GM19351 (cell line): ENCODE measurements around the gene RTN4R.

ENCODE experiments used
- ATAC-seq: cut with Tn5 transposase; IDR thresholded peaks from one replicate; pipeline ENCODE4 v1.9.1; 2021; ENCODE audit warnings: mild to moderate bottlenecking, moderate library complexity; ENCODE audit not compliant: unreplicated experiment

The RTN4R gene

GRCh38 chr22:20204806-20205205 lies 63.3 kb downstream of the RTN4R start:
- no peak for ATAC-seq

- ATAC-seq = no peak
Observed at GRCh38 chr22:20204311-20204710, 63.8 kb downstream of the RTN4R start.

- no peak for ATAC-seq
Observed at GRCh38 chr22:20203552-20204201, 64.4 kb downstream of the RTN4R start.

GRCh38 chr22:20203142-20203551 lies 65.0 kb downstream of the RTN4R start:
- ATAC-seq = no peak

GRCh38 chr22:20201837-20202392 lies 66.2 kb downstream of the RTN4R start:
- ATAC-seq = no peak

GRCh38 chr22:20199906-20200305 lies 68.2 kb downstream of the RTN4R start:
- no peak for ATAC-seq

- ATAC-seq = no peak
Observed at GRCh38 chr22:20199413-20199842, 68.7 kb downstream of the RTN4R start.

GRCh38 chr22:20198557-20199319 lies 69.4 kb downstream of the RTN4R start:
- no peak for ATAC-seq

GRCh38 chr22:20197407-20198030 lies 70.6 kb downstream of the RTN4R start:
- ATAC-seq = no peak

- ATAC-seq = no peak
Observed at GRCh38 chr22:20196094-20196842, 71.8 kb downstream of the RTN4R start.

GRCh38 chr22:20194681-20195593 lies 73.2 kb downstream of the RTN4R start:
- ATAC-seq = no peak

- ATAC-seq = no peak
Observed at GRCh38 chr22:20193761-20194494, 74.2 kb downstream of the RTN4R start.

GRCh38 chr22:20192972-20193760 lies 75.0 kb downstream of the RTN4R start:
- no peak for ATAC-seq

- no peak for ATAC-seq
Observed at GRCh38 chr22:20192293-20192971, 75.7 kb downstream of the RTN4R start.

GRCh38 chr22:20191803-20192202 lies 76.3 kb downstream of the RTN4R start:
- ATAC-seq = no peak
